ENCODE data around the gene LRRC73. TPM values are rescaled to one million over a fixed set of nuclear protein-coding genes. Genes with fewer than 3 reads are reported as not detected.
A peak's percentile ranks its signal among the peaks of the same experiment; 100 is the strongest.

Gene LRRC73
- total and polyA plus RNA-seq, 7 experiments from 2014 or later = 0.22 to 0.84 (median 0.46) TPM; not detected in 2

GRCh38 chr6:43476746-43477145 is 33.4 kb downstream of the LRRC73 start:
- H3K4me3 Mint-ChIP-seq = peak overlapping the region; percentile 87 to 99 (median 93)

GRCh38 chr6:43475516-43475915 is 34.6 kb downstream of the LRRC73 start:
- intact Hi-C loops (cut with micrococcal nuclease) = loop anchor here (5.0 kb wide), 2 partner anchors 162 to 912 kb away; partner anchors contain the start of genes CDC5L (in 1 of the 2) and MAD2L1BP (in 1 of the 2)
- Mint-ChIP-seq H3K4me3 (peak overlapping the region in 1 of 10 donors; percentile 49), H3K27me3 (peaks cover 0 to 9% (median 3%) of the 10 kb centered on the region in 5 donors), H3K36me3 (peaks cover 0 to 3% (median 0%) of the 10 kb centered on the region in 5 donors), H3K4me1 (peaks cover 28 to 39% (median 37%) of the 10 kb centered on the region in 7 donors), H3K27ac (peak overlapping the region in 2 of 9 donors; percentile 59), H3K9me3 (no peaks in the 10 kb centered on the region)
- ChIA-PET CTCF (no interaction called here), POLR2A (no interaction called here)
- no peak overlapping the region for H3K4me3 ChIP-seq (ENCODE audit: low read length)
- no peak for DNase-seq
- peaks cover 10 to 16% of the 10 kb centered on the region in 2 donors for H3K4me1 ChIP-seq (ENCODE audit: control insufficient read depth in 2 of 2, insufficient read depth in 2 of 2, low read length in 2 of 2)
- H3K27me3 ChIP-seq (ENCODE audit: control insufficient read depth in 2 of 2, insufficient read depth in 2 of 2, low read length in 2 of 2) = no peaks in the 10 kb centered on the region
- ATAC-seq = no peak
- no peaks in the 10 kb centered on the region for H3K9me3 ChIP-seq (ENCODE audit: control insufficient read depth in 2 of 3, low read length in 3 of 3)
- H3K36me3 ChIP-seq (ENCODE audit: control insufficient read depth in 2 of 3, insufficient read depth in 3 of 3, low read length in 3 of 3) = no peaks in the 10 kb centered on the region
- H3K27ac ChIP-seq (ENCODE audit: low read depth, low read length) = no peak overlapping the region

More at GRCh38 chr6:43476746-43477145, 33.4 kb downstream of the LRRC73 start:
- peaks cover 31 to 48% (median 44%) of the 10 kb centered on the region in 7 donors for H3K4me1 Mint-ChIP-seq
- peak overlapping the region; percentile 96 for H3K27ac ChIP-seq (ENCODE audit: low read depth, low read length)
- ChIA-PET CTCF (interaction anchor here (0.7 kb wide), 1 partner anchor 202 kb away, joined by 3 read pairs; no protein-coding TSS in a partner anchor), POLR2A (interaction anchor here (0.7 to 1.8 kb wide), 6 partner anchors 17 to 62 kb away, joined by 3 to 6 read pairs (median 4); partner anchors contain the start of genes ABCC10 and LRRC73)
- no peaks in the 10 kb centered on the region for H3K27me3 ChIP-seq (ENCODE audit: control insufficient read depth in 2 of 2, insufficient read depth in 2 of 2, low read length in 2 of 2)
- DNase-seq (peak in 4 of 9 donors; percentile 9 to 20 (median 18)), ATAC-seq (no peak)
- peak overlapping the region; percentile 83 for H3K4me3 ChIP-seq (ENCODE audit: low read length)
- H3K27ac Mint-ChIP-seq = peak overlapping the region; percentile 90 to 98 (median 96)
- H3K9me3 ChIP-seq (ENCODE audit: control insufficient read depth in 2 of 3, low read length in 3 of 3) = no peaks in the 10 kb centered on the region
- H3K27me3 Mint-ChIP-seq = no peaks in the 10 kb centered on the region
- intact Hi-C loops (cut with micrococcal nuclease) = loop anchor here (1.0 to 5.0 kb wide), 13 partner anchors 21 to 913 kb away; partner anchors contain the start of genes ABCC10 (in 2 of the 2), POLR1C (in 2 of the 2), CDC5L (in 1 of the 2) and CNPY3 (in 1 of the 2)
- no peaks in the 10 kb centered on the region for H3K36me3 ChIP-seq (ENCODE audit: control insufficient read depth in 2 of 3, insufficient read depth in 3 of 3, low read length in 3 of 3)
- peaks cover 10 to 16% of the 10 kb centered on the region in 2 donors for H3K4me1 ChIP-seq (ENCODE audit: control insufficient read depth in 2 of 2, insufficient read depth in 2 of 2, low read length in 2 of 2)
- peaks cover 0 to 5% (median 0%) of the 10 kb centered on the region in 5 donors for H3K36me3 Mint-ChIP-seq
- H3K9me3 Mint-ChIP-seq = no peaks in the 10 kb centered on the region

- ChIA-PET CTCF (no interaction called here), POLR2A (no interaction called here)
- Histone ChIP-seq H3K27me3 (ENCODE audit: control insufficient read depth in 2 of 2, insufficient read depth in 2 of 2, low read length in 2 of 2) (peaks cover 0 to 3% of the 10 kb centered on the region in 2 donors), H3K27ac (ENCODE audit: low read depth, low read length) (no peak overlapping the region), H3K9me3 (ENCODE audit: control insufficient read depth in 2 of 3, low read length in 3 of 3) (no peaks in the 10 kb centered on the region), H3K36me3 (ENCODE audit: control insufficient read depth in 2 of 3, insufficient read depth in 3 of 3, low read length in 3 of 3) (no peaks in the 10 kb centered on the region), H3K4me1 (ENCODE audit: control insufficient read depth in 2 of 2, insufficient read depth in 2 of 2, low read length in 2 of 2) (peaks cover 0 to 7% of the 10 kb centered on the region in 2 donors), H3K4me3 (ENCODE audit: low read length) (no peak overlapping the region)
- ATAC-seq (no peak), DNase-seq (no peak)
- intact Hi-C loops (cut with micrococcal nuclease) = no loop called here
- Mint-ChIP-seq H3K36me3 (no peaks in the 10 kb centered on the region), H3K27ac (no peak overlapping the region), H3K9me3 (no peaks in the 10 kb centered on the region), H3K27me3 (peaks cover 5 to 17% (median 13%) of the 10 kb centered on the region in 5 donors), H3K4me1 (peaks cover 11 to 12% (median 12%) of the 10 kb centered on the region in 7 donors), H3K4me3 (no peak overlapping the region)
Observed at GRCh38 chr6:43472515-43472914, 37.6 kb downstream of the LRRC73 start.

- Histone ChIP-seq H3K4me1 (ENCODE audit: control insufficient read depth in 2 of 2, insufficient read depth in 2 of 2, low read length in 2 of 2) (no peaks in the 10 kb centered on the region), H3K27ac (ENCODE audit: low read depth, low read length) (no peak overlapping the region), H3K36me3 (ENCODE audit: control insufficient read depth in 2 of 3, insufficient read depth in 3 of 3, low read length in 3 of 3) (no peaks in the 10 kb centered on the region), H3K9me3 (ENCODE audit: control insufficient read depth in 2 of 3, low read length in 3 of 3) (no peaks in the 10 kb centered on the region), H3K27me3 (ENCODE audit: control insufficient read depth in 2 of 2, insufficient read depth in 2 of 2, low read length in 2 of 2) (peaks cover 0 to 3% of the 10 kb centered on the region in 2 donors), H3K4me3 (ENCODE audit: low read length) (no peak overlapping the region)
- Mint-ChIP-seq H3K27me3 (peaks cover 12 to 20% (median 18%) of the 10 kb centered on the region in 5 donors), H3K4me1 (peaks cover 0 to 1% (median under 1%) of the 10 kb centered on the region in 7 donors), H3K4me3 (no peak overlapping the region), H3K9me3 (no peaks in the 10 kb centered on the region), H3K27ac (no peak overlapping the region), H3K36me3 (no peaks in the 10 kb centered on the region)
- DNase-seq (no peak), ATAC-seq (no peak)
- intact Hi-C loops (cut with micrococcal nuclease) = no loop called here
- ChIA-PET CTCF (no interaction called here), POLR2A (no interaction called here)
Observed at GRCh38 chr6:43471399-43471798, 38.7 kb downstream of the LRRC73 start.

- intact Hi-C loops (cut with micrococcal nuclease) = no loop called here
- no peaks in the 10 kb centered on the region for H3K9me3 Mint-ChIP-seq
- Histone ChIP-seq H3K4me3 (ENCODE audit: low read length) (no peak overlapping the region), H3K9me3 (ENCODE audit: control insufficient read depth in 2 of 3, low read length in 3 of 3) (no peaks in the 10 kb centered on the region), H3K4me1 (ENCODE audit: control insufficient read depth in 2 of 2, insufficient read depth in 2 of 2, low read length in 2 of 2) (no peaks in the 10 kb centered on the region), H3K27ac (ENCODE audit: low read depth, low read length) (no peak overlapping the region), H3K27me3 (ENCODE audit: control insufficient read depth in 2 of 2, insufficient read depth in 2 of 2, low read length in 2 of 2) (peaks cover 0 to 3% of the 10 kb centered on the region in 2 donors), H3K36me3 (ENCODE audit: control insufficient read depth in 2 of 3, insufficient read depth in 3 of 3, low read length in 3 of 3) (no peaks in the 10 kb centered on the region)
- H3K4me1 Mint-ChIP-seq = no peaks in the 10 kb centered on the region
- CTCF ChIA-PET = interaction anchor here (0.5 kb wide), 1 partner anchor 1267 kb away, joined by 3 read pairs; no protein-coding TSS in a partner anchor
- H3K27ac Mint-ChIP-seq = no peak overlapping the region
- ATAC-seq (no peak), DNase-seq (no peak)
- no peak overlapping the region for H3K4me3 Mint-ChIP-seq
- no peaks in the 10 kb centered on the region for H3K36me3 Mint-ChIP-seq
- peaks cover 12 to 23% (median 18%) of the 10 kb centered on the region in 5 donors for H3K27me3 Mint-ChIP-seq
- POLR2A ChIA-PET = no interaction called here
Observed at GRCh38 chr6:43469947-43470346, 40.2 kb downstream of the LRRC73 start.

GRCh38 chr6:43468748-43469681 is 41.1 kb downstream of the LRRC73 start:
- H3K27ac Mint-ChIP-seq = no peak overlapping the region
- H3K36me3 Mint-ChIP-seq = no peaks in the 10 kb centered on the region

More at GRCh38 chr6:43468748-43469681, 41.1 kb downstream of the LRRC73 start:
- H3K4me3 ChIP-seq (ENCODE audit: low read length) = no peak overlapping the region
- H3K27me3 ChIP-seq (ENCODE audit: control insufficient read depth in 2 of 2, insufficient read depth in 2 of 2, low read length in 2 of 2) = peaks cover 0 to 3% of the 10 kb centered on the region in 2 donors
- no peaks in the 10 kb centered on the region for H3K36me3 ChIP-seq (ENCODE audit: control insufficient read depth in 2 of 3, insufficient read depth in 3 of 3, low read length in 3 of 3)
- Mint-ChIP-seq H3K4me3 (no peak overlapping the region), H3K9me3 (no peaks in the 10 kb centered on the region), H3K4me1 (no peaks in the 10 kb centered on the region), H3K27me3 (peaks cover 12 to 24% (median 18%) of the 10 kb centered on the region in 5 donors)
- ATAC-seq = no peak
- DNase-seq = no peak
- H3K4me1 ChIP-seq (ENCODE audit: control insufficient read depth in 2 of 2, insufficient read depth in 2 of 2, low read length in 2 of 2) = no peaks in the 10 kb centered on the region
- intact Hi-C loops (cut with micrococcal nuclease) = no loop called here
- POLR2A ChIA-PET = no interaction called here
- no peaks in the 10 kb centered on the region for H3K9me3 ChIP-seq (ENCODE audit: control insufficient read depth in 2 of 3, low read length in 3 of 3)
- no peak overlapping the region for H3K27ac ChIP-seq (ENCODE audit: low read depth, low read length)
- CTCF ChIA-PET = interaction anchor here (0.5 kb wide), 1 partner anchor 1266 kb away, joined by 3 read pairs; no protein-coding TSS in a partner anchor
